Mammary epithelial cell (primary cell): ENCODE results near the gene HEYL.

Experiments used
- EZH2 ChIP-seq: IDR thresholded peaks from 2 replicates; pipeline ENCODE4 v1.6.1; 2012; ENCODE audit warnings: low read length, inconsistent platforms, borderline replicate concordance
- TF ChIP-seq, protein P1 (sequence below), 2 donors: IDR thresholded peaks in 1 of 2; conservative IDR thresholded peaks in 1 of 2; 2 replicates each; pipeline ENCODE4 v1.5.1; 2011 to 2012; ENCODE audit warnings: inconsistent platforms in 2 of 2, low read length in 2 of 2, mild to moderate bottlenecking in 2 of 2, control low read depth in 1 of 2, low read depth in 1 of 2; ENCODE audit not compliant: insufficient read depth in 1 of 2; ENCODE audit errors: extremely low read depth in 1 of 2

DNA sequence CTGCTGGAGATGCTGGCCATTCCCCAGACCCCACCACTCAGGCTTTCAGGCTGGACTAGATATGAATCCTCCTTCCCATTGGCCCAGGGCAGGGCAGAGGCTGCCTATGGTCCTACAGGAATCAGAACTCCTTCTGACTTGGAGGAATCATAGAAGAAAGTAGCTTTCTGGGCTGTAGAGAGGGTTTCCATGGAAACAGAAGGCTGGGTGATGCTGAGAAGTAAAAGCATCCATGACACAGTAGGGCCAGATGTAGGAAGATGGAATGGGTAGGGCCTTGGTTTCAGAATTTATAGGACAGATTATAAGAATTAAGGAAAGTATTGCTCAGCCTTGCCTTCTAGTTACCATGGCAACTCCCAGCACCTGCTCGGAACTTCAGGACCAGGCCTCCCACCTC is 23.4 kb upstream of the HEYL start:
- TF ChIP-seq, protein P1, sequence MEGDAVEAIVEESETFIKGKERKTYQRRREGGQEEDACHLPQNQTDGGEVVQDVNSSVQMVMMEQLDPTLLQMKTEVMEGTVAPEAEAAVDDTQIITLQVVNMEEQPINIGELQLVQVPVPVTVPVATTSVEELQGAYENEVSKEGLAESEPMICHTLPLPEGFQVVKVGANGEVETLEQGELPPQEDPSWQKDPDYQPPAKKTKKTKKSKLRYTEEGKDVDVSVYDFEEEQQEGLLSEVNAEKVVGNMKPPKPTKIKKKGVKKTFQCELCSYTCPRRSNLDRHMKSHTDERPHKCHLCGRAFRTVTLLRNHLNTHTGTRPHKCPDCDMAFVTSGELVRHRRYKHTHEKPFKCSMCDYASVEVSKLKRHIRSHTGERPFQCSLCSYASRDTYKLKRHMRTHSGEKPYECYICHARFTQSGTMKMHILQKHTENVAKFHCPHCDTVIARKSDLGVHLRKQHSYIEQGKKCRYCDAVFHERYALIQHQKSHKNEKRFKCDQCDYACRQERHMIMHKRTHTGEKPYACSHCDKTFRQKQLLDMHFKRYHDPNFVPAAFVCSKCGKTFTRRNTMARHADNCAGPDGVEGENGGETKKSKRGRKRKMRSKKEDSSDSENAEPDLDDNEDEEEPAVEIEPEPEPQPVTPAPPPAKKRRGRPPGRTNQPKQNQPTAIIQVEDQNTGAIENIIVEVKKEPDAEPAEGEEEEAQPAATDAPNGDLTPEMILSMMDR (conservative IDR thresholded peaks at IDR 0.05 in 1 of 2, IDR thresholded peaks at IDR 0.05 in 1 of 2; ENCODE audit: extremely low read depth in 1 of 2, insufficient read depth in 1 of 2, low read depth in 1 of 2, low read length in 2 of 2): no peak
- TF ChIP-seq EZH2: no peak
